IMR-90 (cell line): Measurements from ENCODE around the gene ZFAND6.

Experiments
- BHLHE40 ChIP-seq: fragments of 150-350 bp; IDR thresholded peaks from 2 replicates; pipeline ENCODE4 v1.6.1; 2016; ENCODE audit warnings: mild to moderate bottlenecking, low read depth, low read length
- CEBPB ChIP-seq: IDR thresholded peaks from 2 replicates; pipeline ENCODE4 v1.6.1; 2012; ENCODE audit warnings: low read depth, low read length, improper control_type of control experiment
- CHD1 ChIP-seq: IDR thresholded peaks from 2 replicates; pipeline ENCODE4 v1.6.1; 2012; ENCODE audit warnings: low read depth, low read length, improper control_type of control experiment
- CTCF ChIP-seq: conservative IDR thresholded peaks from 2 replicates; pipeline ENCODE4 v1.5.1; 2012; ENCODE audit warnings: mild to moderate bottlenecking, low read depth, low read length, improper control_type of control experiment
- MAFK ChIP-seq: IDR thresholded peaks from 2 replicates; pipeline ENCODE4 v1.6.1; 2012; ENCODE audit warnings: low read depth, low read length, improper control_type of control experiment
- NFE2L2 ChIP-seq: fragments of 150-350 bp; IDR thresholded peaks from 2 replicates; pipeline ENCODE4 v1.6.1; 2016; ENCODE audit warnings: low read depth, mild to moderate bottlenecking, low read length
- POLR2A ChIP-seq: IDR thresholded peaks from 2 replicates; pipeline ENCODE4 v1.6.1; 2012; ENCODE audit warnings: mild to moderate bottlenecking, low read depth, low read length
- RAD21 ChIP-seq: IDR thresholded peaks from 2 replicates; pipeline ENCODE4 v1.6.1; 2012; ENCODE audit warnings: low read length, improper control_type of control experiment
- TF ChIP-seq, protein P1 (sequence below): fragments of 150-350 bp; IDR thresholded peaks from 2 replicates; pipeline ENCODE4 v1.6.1; 2016; ENCODE audit warnings: low read depth, mild to moderate bottlenecking, low read length, moderate library complexity, borderline replicate concordance

DNA sequence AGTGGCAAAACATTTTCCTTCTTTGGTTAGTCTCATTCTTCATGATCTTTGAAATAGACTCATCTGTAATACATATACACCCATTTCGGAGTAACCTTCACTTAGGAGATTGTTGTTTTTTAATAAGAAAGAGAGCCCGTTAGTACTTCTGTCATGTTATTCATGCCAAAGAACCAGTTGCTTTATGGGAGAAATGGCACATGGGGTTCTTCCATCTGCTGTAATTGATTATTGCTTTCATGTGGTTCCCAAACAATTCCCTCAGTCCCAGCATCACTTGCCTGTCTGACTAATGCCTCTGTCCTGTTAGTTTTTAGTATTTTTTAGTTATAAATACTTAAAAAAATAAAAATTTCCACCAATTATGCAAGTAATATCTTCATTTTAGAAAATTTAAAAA, 59.5 kb downstream of the ZFAND6 start:
- TF ChIP-seq POLR2A (no peak), CHD1 (no peak), CTCF (no peak), NFE2L2 (no peak), CEBPB (no peak), MAFK (no peak), BHLHE40 (no peak), RAD21 (no peak)
- TF ChIP-seq, protein P1, sequence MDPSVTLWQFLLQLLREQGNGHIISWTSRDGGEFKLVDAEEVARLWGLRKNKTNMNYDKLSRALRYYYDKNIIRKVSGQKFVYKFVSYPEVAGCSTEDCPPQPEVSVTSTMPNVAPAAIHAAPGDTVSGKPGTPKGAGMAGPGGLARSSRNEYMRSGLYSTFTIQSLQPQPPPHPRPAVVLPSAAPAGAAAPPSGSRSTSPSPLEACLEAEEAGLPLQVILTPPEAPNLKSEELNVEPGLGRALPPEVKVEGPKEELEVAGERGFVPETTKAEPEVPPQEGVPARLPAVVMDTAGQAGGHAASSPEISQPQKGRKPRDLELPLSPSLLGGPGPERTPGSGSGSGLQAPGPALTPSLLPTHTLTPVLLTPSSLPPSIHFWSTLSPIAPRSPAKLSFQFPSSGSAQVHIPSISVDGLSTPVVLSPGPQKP, result no peak
